ENCODE data around the gene OVOL2. TPM values are rescaled to one million over a fixed set of nuclear protein-coding genes. Genes with fewer than 3 reads are reported as not detected.
A peak's percentile ranks its signal among the peaks of the same experiment; 100 is the strongest.

The OVOL2 gene
- total RNA-seq, 1 donor from 2014 or later: not detected

DNA sequence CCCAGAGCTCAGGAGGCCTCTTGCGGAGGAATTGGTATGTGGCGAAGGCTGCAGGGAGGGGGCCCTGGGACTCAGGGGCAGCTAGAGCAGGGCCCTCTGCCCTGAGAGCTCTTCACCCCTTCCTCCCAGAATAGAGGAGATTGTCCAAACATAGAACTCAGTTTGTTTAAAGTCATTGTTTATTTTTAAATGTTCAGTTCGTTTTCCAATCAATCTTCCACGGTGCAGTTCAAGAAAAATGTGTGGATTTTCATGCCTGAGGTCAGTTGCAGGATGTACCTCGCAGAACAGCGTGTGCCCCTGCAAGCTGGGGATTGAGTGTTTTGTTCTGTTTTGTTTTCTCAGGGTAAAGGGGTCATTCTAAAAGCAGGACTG, 51.7 kb downstream of the OVOL2 start:
- Histone ChIP-seq H3K27ac (ENCODE audit: low read depth, low read length) (no peak overlapping the region), H3K27me3 (ENCODE audit: control insufficient read depth in 3 of 3, insufficient read depth in 3 of 3, low read length in 3 of 3) (no peaks in the 10 kb centered on the region), H3K4me3 (ENCODE audit: low read length in 3 of 3) (no peak overlapping the region), H3K36me3 (ENCODE audit: control insufficient read depth in 3 of 3, insufficient read depth in 3 of 3, low read length in 3 of 3) (no peaks in the 10 kb centered on the region), H3K9ac (ENCODE audit: low read depth in 1 of 3, low read length in 3 of 3) (peak overlapping the region in 1 of 3 donors; percentile 47), H3K4me1 (ENCODE audit: control insufficient read depth in 3 of 3, insufficient read depth in 3 of 3, low read length in 3 of 3) (peaks cover 7 to 26% (median 17%) of the 10 kb centered on the region in 3 donors), H3K9me3 (ENCODE audit: control insufficient read depth in 3 of 3, low read length in 3 of 3) (no peaks in the 10 kb centered on the region)

DNA sequence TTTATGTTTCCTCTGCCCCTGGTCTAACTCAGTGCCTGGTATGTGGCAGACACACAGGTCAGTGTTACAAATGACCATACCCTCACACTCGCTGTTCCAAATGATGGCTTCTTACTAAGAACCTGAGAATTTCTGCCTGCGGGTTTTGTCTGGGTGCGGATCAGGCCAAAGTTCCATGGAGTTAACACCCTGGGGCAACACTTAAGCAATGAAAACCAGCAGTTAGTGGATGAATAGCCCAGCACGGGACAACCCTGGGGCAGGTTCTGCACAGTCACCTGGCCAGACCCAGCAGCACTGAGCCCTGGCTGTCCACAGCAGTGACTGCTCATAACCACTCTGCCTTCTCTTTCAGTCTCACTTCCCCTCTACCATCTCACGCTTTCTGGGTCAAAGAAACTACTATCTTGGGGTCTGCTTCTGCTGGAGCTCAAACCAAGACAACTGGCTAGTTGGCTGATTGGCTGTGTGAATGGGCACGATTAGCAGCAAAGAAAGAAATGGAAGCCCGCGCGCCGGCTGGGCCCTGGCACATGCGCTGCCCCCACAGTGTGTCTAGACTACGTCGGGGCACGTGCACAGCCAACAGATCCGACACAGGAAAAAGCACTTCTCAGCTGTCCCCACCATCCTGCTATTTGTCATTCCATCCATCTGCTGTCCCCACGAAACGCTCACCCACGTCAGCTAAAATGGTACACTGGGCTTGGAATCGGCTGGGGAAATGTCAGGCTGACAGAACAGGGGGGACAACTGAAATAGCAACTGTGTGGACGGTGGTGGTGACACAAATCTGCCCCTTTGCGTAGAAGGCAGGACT, 52.3 kb downstream of the OVOL2 start:
- no peaks in the 10 kb centered on the region for H3K9me3 ChIP-seq (ENCODE audit: control insufficient read depth in 3 of 3, low read length in 3 of 3)
- no peaks in the 10 kb centered on the region for H3K27me3 ChIP-seq (ENCODE audit: control insufficient read depth in 3 of 3, insufficient read depth in 3 of 3, low read length in 3 of 3)
- H3K36me3 ChIP-seq (ENCODE audit: control insufficient read depth in 3 of 3, insufficient read depth in 3 of 3, low read length in 3 of 3): no peaks in the 10 kb centered on the region
- no peak overlapping the region for H3K4me3 ChIP-seq (ENCODE audit: low read length in 3 of 3)
- H3K27ac ChIP-seq (ENCODE audit: low read depth, low read length): peak overlapping the region; percentile 51
- H3K4me1 ChIP-seq (ENCODE audit: control insufficient read depth in 3 of 3, insufficient read depth in 3 of 3, low read length in 3 of 3): peaks cover 7 to 26% (median 17%) of the 10 kb centered on the region in 3 donors
- peak overlapping the region in 1 of 3 donors; percentile 47 for H3K9ac ChIP-seq (ENCODE audit: low read depth in 1 of 3, low read length in 3 of 3)

DNA sequence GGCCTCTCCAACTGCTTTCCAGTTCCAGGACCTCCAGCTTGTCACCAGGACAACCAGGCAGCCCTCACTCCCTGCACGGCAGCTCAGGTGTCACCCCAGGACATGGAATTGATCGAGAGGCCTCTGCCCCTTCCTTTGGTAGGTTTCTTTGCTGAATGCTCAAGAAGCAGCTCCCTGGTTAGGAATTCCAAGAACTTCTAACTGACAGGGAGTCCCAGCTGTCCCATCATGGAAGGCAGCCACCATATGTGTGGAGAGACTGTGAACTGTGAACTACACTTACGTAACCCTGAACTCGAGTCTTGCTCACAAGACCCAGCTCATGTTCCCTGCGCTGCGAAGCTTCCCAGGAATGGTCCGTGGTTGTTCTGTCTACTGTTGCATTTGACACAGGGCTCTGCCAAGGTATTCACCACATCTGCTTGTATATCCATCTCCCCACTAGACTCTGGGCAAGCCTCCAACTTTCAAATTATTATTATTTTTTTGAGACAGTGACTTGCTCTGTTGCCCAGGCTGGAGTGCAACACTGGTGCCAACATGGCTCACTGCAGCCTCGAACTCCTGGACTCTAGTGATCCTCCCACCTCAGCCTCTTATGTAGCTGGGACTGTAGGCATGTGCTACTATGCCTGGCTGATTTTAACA, 53.2 kb downstream of the OVOL2 start:
- Histone ChIP-seq H3K36me3 (ENCODE audit: control insufficient read depth in 3 of 3, insufficient read depth in 3 of 3, low read length in 3 of 3) (no peaks in the 10 kb centered on the region), H3K27me3 (ENCODE audit: control insufficient read depth in 3 of 3, insufficient read depth in 3 of 3, low read length in 3 of 3) (no peaks in the 10 kb centered on the region), H3K9ac (ENCODE audit: low read depth in 1 of 3, low read length in 3 of 3) (no peak overlapping the region), H3K9me3 (ENCODE audit: control insufficient read depth in 3 of 3, low read length in 3 of 3) (no peaks in the 10 kb centered on the region), H3K4me3 (ENCODE audit: low read length in 3 of 3) (no peak overlapping the region), H3K27ac (ENCODE audit: low read depth, low read length) (peak overlapping the region; percentile 51), H3K4me1 (ENCODE audit: control insufficient read depth in 3 of 3, insufficient read depth in 3 of 3, low read length in 3 of 3) (peaks cover 7 to 26% (median 17%) of the 10 kb centered on the region in 3 donors)

DNA sequence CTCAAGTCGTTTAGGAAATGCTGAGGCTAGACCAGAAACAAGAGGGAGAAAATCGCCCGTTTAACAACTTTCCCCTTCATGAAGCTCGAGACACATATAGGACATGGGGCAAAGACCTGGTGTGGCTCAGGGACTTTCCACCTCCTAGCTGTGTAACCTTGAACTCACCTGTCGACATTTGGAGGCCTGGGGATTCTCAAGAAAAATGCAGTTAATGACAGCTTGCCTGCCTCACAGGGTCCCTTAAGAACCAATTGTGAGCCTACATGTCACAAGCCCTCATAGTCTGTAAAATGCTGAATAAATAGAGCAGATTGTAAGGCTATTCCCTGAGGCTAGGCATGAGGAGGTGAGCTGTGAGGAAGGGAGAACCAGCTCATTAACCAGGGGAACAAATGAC, 53.8 kb downstream of the OVOL2 start:
- no peaks in the 10 kb centered on the region for H3K9me3 ChIP-seq (ENCODE audit: control insufficient read depth in 3 of 3, low read length in 3 of 3)
- no peaks in the 10 kb centered on the region for H3K36me3 ChIP-seq (ENCODE audit: control insufficient read depth in 3 of 3, insufficient read depth in 3 of 3, low read length in 3 of 3)
- no peak overlapping the region for H3K4me3 ChIP-seq (ENCODE audit: low read length in 3 of 3)
- H3K27me3 ChIP-seq (ENCODE audit: control insufficient read depth in 3 of 3, insufficient read depth in 3 of 3, low read length in 3 of 3): no peaks in the 10 kb centered on the region
- peaks cover 7 to 26% (median 17%) of the 10 kb centered on the region in 3 donors for H3K4me1 ChIP-seq (ENCODE audit: control insufficient read depth in 3 of 3, insufficient read depth in 3 of 3, low read length in 3 of 3)
- no peak overlapping the region for H3K9ac ChIP-seq (ENCODE audit: low read depth in 1 of 3, low read length in 3 of 3)
- peak overlapping the region; percentile 51 for H3K27ac ChIP-seq (ENCODE audit: low read depth, low read length)

DNA sequence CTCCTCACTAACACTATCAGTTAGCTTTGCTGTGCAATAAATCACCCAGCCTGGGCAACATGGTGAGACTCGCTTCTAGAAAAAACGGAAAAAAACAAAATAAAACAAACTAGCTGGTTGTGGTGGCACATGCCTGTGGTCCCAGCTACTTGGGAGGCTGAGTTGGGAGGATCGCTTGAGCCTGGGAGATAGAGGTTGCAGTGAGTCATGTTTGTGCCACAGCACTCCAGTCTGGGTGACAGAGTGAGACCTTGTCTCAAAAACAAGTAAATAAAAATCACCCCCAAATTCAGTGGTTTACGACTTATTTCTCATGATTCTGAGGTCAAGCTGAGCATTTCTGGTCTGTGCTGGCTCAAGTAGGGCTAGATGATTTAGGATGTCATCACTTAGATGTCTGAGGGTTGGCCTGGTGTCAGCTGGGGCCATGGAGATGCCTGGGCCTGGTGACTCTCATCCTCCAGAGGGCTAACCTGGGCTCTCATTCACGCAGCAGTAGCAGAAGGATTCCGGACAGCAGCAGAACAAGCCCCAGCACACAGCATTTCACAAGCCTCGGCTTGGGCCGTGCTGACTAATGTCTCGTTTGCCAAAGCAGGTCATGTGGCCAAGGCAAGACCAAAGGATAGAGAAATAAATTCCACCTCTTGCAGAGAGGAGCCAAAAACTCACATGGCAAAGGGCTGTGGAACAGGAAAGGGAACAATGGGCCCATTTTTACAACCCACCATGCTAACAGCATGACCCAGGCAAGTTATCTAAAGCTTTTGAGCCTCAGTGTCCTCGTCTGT, 56.4 kb downstream of the OVOL2 start:
- Histone ChIP-seq H3K4me1 (ENCODE audit: control insufficient read depth in 3 of 3, insufficient read depth in 3 of 3, low read length in 3 of 3) (peaks cover 9 to 24% (median 18%) of the 10 kb centered on the region in 3 donors), H3K27ac (ENCODE audit: low read depth, low read length) (no peak overlapping the region), H3K9ac (ENCODE audit: low read depth in 1 of 3, low read length in 3 of 3) (peak overlapping the region in 1 of 3 donors; percentile 54), H3K36me3 (ENCODE audit: control insufficient read depth in 3 of 3, insufficient read depth in 3 of 3, low read length in 3 of 3) (no peaks in the 10 kb centered on the region), H3K9me3 (ENCODE audit: control insufficient read depth in 3 of 3, low read length in 3 of 3) (no peaks in the 10 kb centered on the region), H3K4me3 (ENCODE audit: low read length in 3 of 3) (no peak overlapping the region), H3K27me3 (ENCODE audit: control insufficient read depth in 3 of 3, insufficient read depth in 3 of 3, low read length in 3 of 3) (no peaks in the 10 kb centered on the region)

DNA sequence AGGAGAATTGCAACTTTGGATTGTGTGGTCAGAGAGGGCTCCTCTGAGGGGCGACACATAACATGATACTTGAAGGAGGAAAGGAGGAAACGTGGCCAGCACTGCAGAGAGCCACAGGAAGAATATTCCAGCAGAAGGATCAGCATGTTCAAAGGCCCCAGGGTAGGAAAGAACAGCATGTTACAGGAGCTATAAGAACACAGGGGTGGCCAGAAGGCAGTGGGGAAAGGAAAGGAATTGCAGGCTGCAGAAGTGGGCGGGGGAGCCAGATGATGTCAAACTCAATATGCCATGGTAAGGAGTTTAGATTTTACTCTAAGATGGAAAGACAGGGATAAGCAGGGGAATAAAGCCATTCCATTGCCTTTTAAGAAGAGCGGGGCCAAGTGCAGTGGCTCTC, 58.1 kb downstream of the OVOL2 start:
- no peak overlapping the region for H3K9ac ChIP-seq (ENCODE audit: low read depth in 1 of 3, low read length in 3 of 3)
- H3K27ac ChIP-seq (ENCODE audit: low read depth, low read length): no peak overlapping the region
- no peaks in the 10 kb centered on the region for H3K27me3 ChIP-seq (ENCODE audit: control insufficient read depth in 3 of 3, insufficient read depth in 3 of 3, low read length in 3 of 3)
- H3K4me1 ChIP-seq (ENCODE audit: control insufficient read depth in 3 of 3, insufficient read depth in 3 of 3, low read length in 3 of 3): peaks cover 10 to 19% (median 18%) of the 10 kb centered on the region in 3 donors
- no peaks in the 10 kb centered on the region for H3K9me3 ChIP-seq (ENCODE audit: control insufficient read depth in 3 of 3, low read length in 3 of 3)
- no peak overlapping the region for H3K4me3 ChIP-seq (ENCODE audit: low read length in 3 of 3)
- no peaks in the 10 kb centered on the region for H3K36me3 ChIP-seq (ENCODE audit: control insufficient read depth in 3 of 3, insufficient read depth in 3 of 3, low read length in 3 of 3)

DNA sequence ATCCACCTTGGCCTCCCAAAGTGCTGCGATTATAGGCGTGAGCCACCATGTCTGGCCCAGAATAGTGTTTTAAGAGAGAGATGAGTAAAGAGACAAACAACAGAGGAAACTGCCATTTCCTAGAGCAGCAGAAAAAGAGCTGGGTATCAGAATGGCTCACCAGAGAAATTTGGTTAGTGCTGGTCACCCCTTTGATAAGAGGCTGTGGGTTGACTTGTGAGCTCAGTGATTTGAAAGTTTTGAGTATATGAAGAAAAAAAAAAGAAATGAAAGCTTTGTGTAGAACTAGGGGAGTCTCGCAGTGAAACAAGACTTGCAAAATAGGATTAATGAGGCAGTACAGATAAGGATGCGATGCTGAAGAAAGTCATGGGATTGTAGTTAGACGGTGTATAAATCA, 59.3 kb downstream of the OVOL2 start:
- H3K27ac ChIP-seq (ENCODE audit: low read depth, low read length): no peak overlapping the region

DNA sequence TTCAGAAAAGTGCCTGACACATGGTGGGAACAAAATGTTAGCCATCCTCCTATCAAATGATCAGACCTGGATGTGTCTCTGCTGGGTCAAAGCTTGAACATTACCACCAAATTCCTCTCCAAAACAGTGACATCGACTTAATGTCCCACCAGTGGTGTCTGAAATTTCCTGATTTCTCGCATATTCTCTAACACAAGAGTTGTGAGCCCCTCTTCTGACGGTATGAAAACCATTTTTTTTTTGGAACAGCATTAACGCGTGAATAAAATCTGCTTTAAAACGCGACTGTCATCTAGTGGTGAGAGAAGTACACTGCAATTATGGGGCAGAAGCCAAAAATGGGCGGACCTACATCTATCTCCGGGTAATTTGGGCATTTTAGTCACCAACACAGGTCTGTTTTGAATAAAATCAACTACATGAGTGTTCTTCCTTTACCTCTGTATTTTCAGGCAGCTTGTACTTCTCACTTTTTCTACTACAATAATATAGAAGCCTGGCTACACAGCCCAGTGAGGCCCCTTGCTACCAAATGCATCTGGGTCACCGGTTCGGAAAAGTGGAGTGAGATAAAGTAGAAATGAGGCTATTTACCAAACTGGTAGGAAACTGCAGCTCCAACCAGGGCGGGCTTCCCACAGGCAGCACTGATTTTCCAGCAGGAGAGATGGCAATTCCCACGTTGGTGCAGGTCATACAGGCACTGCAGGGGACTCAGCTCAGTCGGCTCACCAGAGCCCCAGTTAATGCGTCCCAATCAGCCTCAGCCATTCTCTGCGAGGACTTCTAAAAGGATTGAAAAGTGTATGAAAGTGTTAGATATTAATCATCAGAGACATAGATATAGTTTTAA, 61.5 kb downstream of the OVOL2 start:
- Histone ChIP-seq H3K36me3 (ENCODE audit: control insufficient read depth in 3 of 3, insufficient read depth in 3 of 3, low read length in 3 of 3) (no peaks in the 10 kb centered on the region), H3K9ac (ENCODE audit: low read depth in 1 of 3, low read length in 3 of 3) (peak overlapping the region in 2 of 3 donors; percentile 15 to 46), H3K4me1 (ENCODE audit: control insufficient read depth in 3 of 3, insufficient read depth in 3 of 3, low read length in 3 of 3) (peaks cover 3 to 5% (median 4%) of the 10 kb centered on the region in 3 donors), H3K27ac (ENCODE audit: low read depth, low read length) (no peak overlapping the region), H3K9me3 (ENCODE audit: control insufficient read depth in 3 of 3, low read length in 3 of 3) (no peaks in the 10 kb centered on the region), H3K4me3 (ENCODE audit: low read length in 3 of 3) (peak overlapping the region in 1 of 3 donors; percentile 12), H3K27me3 (ENCODE audit: control insufficient read depth in 3 of 3, insufficient read depth in 3 of 3, low read length in 3 of 3) (no peaks in the 10 kb centered on the region)

More for the DNA sequence above, 59.3 kb downstream of the OVOL2 start:
- H3K27me3 ChIP-seq (ENCODE audit: control insufficient read depth in 3 of 3, insufficient read depth in 3 of 3, low read length in 3 of 3): no peaks in the 10 kb centered on the region
- H3K4me1 ChIP-seq (ENCODE audit: control insufficient read depth in 3 of 3, insufficient read depth in 3 of 3, low read length in 3 of 3): peaks cover 3 to 11% (median 10%) of the 10 kb centered on the region in 3 donors
- H3K36me3 ChIP-seq (ENCODE audit: control insufficient read depth in 3 of 3, insufficient read depth in 3 of 3, low read length in 3 of 3): no peaks in the 10 kb centered on the region
- H3K9me3 ChIP-seq (ENCODE audit: control insufficient read depth in 3 of 3, low read length in 3 of 3): no peaks in the 10 kb centered on the region
- H3K4me3 ChIP-seq (ENCODE audit: low read length in 3 of 3): no peak overlapping the region
- H3K9ac ChIP-seq (ENCODE audit: low read depth in 1 of 3, low read length in 3 of 3): no peak overlapping the region

DNA sequence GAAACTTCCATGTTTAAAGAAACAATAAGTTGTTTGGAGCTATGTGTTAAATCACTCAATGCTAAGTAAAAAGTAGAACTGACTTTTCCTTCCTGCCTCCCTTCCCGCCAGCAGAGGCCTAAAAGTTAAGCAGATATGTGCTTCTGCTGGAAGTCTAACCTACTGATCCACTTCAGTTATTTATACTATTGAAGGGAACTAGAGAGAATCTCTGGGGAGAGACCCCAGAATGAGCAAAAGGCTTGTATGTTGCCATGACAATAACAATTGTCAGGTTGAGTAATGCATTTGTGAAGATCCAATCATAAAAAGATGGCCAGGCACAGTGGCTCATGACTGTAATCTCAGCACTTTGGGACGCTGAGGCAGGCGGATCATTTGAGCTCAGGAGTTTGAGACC, 64.2 kb downstream of the OVOL2 start:
- no peak overlapping the region for H3K4me3 ChIP-seq (ENCODE audit: low read length in 3 of 3)
- H3K27me3 ChIP-seq (ENCODE audit: control insufficient read depth in 3 of 3, insufficient read depth in 3 of 3, low read length in 3 of 3): no peaks in the 10 kb centered on the region
- peaks cover 3 to 4% (median 3%) of the 10 kb centered on the region in 3 donors for H3K4me1 ChIP-seq (ENCODE audit: control insufficient read depth in 3 of 3, insufficient read depth in 3 of 3, low read length in 3 of 3)
- H3K9ac ChIP-seq (ENCODE audit: low read depth in 1 of 3, low read length in 3 of 3): no peak overlapping the region
- H3K9me3 ChIP-seq (ENCODE audit: control insufficient read depth in 3 of 3, low read length in 3 of 3): no peaks in the 10 kb centered on the region
- H3K27ac ChIP-seq (ENCODE audit: low read depth, low read length): no peak overlapping the region
- H3K36me3 ChIP-seq (ENCODE audit: control insufficient read depth in 3 of 3, insufficient read depth in 3 of 3, low read length in 3 of 3): peaks cover 4 to 14% (median 6%) of the 10 kb centered on the region in 3 donors

Data from skeletal muscle tissue (tissue), 4 donors.